Measurements from ENCODE around the gene EXT2. TPM values are rescaled to one million over a fixed set of nuclear protein-coding genes. Genes with fewer than 3 reads are reported as not detected.

EXT2 gene
- total RNA-seq, 4 donors from 2014 or later: 52.6 to 116 (median 81.3) TPM

GRCh38 chr11:44145011-44145775, 49.7 kb downstream of the EXT2 start:
- DNase-seq: no peak
- intact Hi-C loops (cut with DNase I; ENCODE audit: low total_unique reads): no loop called here
- H3K9me3 ChIP-seq: no peaks in the 10 kb centered on the region
- no peaks in the 10 kb centered on the region for H3K36me3 ChIP-seq
- H3K4me1 ChIP-seq: peaks cover 0 to 8% of the 10 kb centered on the region in 2 donors
- no peak overlapping the region for H3K27ac ChIP-seq
- H3K4me3 ChIP-seq: no peak overlapping the region
- TF ChIP-seq POLR2A (IDR thresholded peaks at IDR 0.05) (no peak), CTCF (IDR thresholded peaks at IDR 0.05) (no peak)
- no peaks in the 10 kb centered on the region for H3K27me3 ChIP-seq

- Histone ChIP-seq H3K36me3 (no peaks in the 10 kb centered on the region), H3K27me3 (no peaks in the 10 kb centered on the region), H3K27ac (no peak overlapping the region), H3K4me1 (no peaks in the 10 kb centered on the region), H3K9me3 (no peaks in the 10 kb centered on the region), H3K4me3 (no peak overlapping the region)
- TF ChIP-seq POLR2A (IDR thresholded peaks at IDR 0.05): no peak
- no peak for TF ChIP-seq CTCF (IDR thresholded peaks at IDR 0.05)
- intact Hi-C loops (cut with DNase I; ENCODE audit: low total_unique reads): no loop called here
- no peak for DNase-seq
Observed at GRCh38 chr11:44146931-44147330, 51.5 kb downstream of the EXT2 start.

GRCh38 chr11:44147751-44148150, 52.3 kb downstream of the EXT2 start:
- no peaks in the 10 kb centered on the region for H3K27me3 ChIP-seq
- H3K4me1 ChIP-seq: no peaks in the 10 kb centered on the region
- TF ChIP-seq POLR2A (IDR thresholded peaks at IDR 0.05) (no peak), CTCF (IDR thresholded peaks at IDR 0.05) (no peak)
- H3K27ac ChIP-seq: no peak overlapping the region
- no peaks in the 10 kb centered on the region for H3K36me3 ChIP-seq
- intact Hi-C loops (cut with DNase I; ENCODE audit: low total_unique reads): no loop called here
- DNase-seq: no peak
- no peak overlapping the region for H3K4me3 ChIP-seq
- no peaks in the 10 kb centered on the region for H3K9me3 ChIP-seq

- H3K27me3 ChIP-seq: no peaks in the 10 kb centered on the region
- TF ChIP-seq CTCF (IDR thresholded peaks at IDR 0.05): no peak
- H3K4me1 ChIP-seq: no peaks in the 10 kb centered on the region
- intact Hi-C loops (cut with DNase I; ENCODE audit: low total_unique reads): no loop called here
- DNase-seq: no peak
- H3K27ac ChIP-seq: no peak overlapping the region
- no peaks in the 10 kb centered on the region for H3K9me3 ChIP-seq
- H3K36me3 ChIP-seq: no peaks in the 10 kb centered on the region
- H3K4me3 ChIP-seq: no peak overlapping the region
Observed at GRCh38 chr11:44149651-44150050, 54.2 kb downstream of the EXT2 start.

- Histone ChIP-seq H3K4me1 (no peaks in the 10 kb centered on the region), H3K27ac (no peak overlapping the region), H3K36me3 (no peaks in the 10 kb centered on the region), H3K4me3 (no peak overlapping the region), H3K9me3 (no peaks in the 10 kb centered on the region), H3K27me3 (no peaks in the 10 kb centered on the region)
- intact Hi-C loops (cut with DNase I; ENCODE audit: low total_unique reads): no loop called here
- TF ChIP-seq CTCF (IDR thresholded peaks at IDR 0.05) (no peak), POLR2A (IDR thresholded peaks at IDR 0.05) (no peak)
- no peak for DNase-seq
Observed at GRCh38 chr11:44150401-44150800, 54.9 kb downstream of the EXT2 start.
